ENCODE measurements around the gene C10orf62. TPM values are rescaled to one million over a fixed set of nuclear protein-coding genes. Genes with fewer than 3 reads are reported as not detected.

Gene C10orf62
- total and polyA plus RNA-seq, 2 of the 8 experiments (the other 6 are each of a cell fraction or from before 2014, with no cell fraction given), result 0.05 TPM; not detected in 1

DNA sequence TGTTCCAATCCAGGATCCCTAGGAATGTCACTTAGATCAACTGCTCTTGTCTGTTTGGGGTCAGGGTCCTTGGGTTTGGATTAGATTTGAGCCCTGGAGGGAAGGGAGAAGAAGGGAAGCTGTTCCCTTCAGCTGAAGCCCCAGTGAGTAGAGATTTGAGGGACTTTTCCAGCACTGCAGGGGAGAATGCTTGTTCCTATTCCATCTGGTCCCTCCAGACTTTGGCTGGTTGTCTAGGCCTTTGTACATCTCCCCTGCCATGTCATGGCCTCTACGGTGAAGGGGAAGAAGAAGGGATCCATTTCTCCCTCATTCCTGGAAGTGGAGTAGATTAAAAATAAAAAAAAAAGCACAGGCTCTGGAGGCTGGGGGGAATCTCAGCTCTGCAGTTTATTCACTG is 11.1 kb downstream of the C10orf62 start (continued):
- TF ChIP-seq, protein P1, sequence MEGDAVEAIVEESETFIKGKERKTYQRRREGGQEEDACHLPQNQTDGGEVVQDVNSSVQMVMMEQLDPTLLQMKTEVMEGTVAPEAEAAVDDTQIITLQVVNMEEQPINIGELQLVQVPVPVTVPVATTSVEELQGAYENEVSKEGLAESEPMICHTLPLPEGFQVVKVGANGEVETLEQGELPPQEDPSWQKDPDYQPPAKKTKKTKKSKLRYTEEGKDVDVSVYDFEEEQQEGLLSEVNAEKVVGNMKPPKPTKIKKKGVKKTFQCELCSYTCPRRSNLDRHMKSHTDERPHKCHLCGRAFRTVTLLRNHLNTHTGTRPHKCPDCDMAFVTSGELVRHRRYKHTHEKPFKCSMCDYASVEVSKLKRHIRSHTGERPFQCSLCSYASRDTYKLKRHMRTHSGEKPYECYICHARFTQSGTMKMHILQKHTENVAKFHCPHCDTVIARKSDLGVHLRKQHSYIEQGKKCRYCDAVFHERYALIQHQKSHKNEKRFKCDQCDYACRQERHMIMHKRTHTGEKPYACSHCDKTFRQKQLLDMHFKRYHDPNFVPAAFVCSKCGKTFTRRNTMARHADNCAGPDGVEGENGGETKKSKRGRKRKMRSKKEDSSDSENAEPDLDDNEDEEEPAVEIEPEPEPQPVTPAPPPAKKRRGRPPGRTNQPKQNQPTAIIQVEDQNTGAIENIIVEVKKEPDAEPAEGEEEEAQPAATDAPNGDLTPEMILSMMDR (IDR thresholded peaks at IDR 0.05; ENCODE audit: control extremely low read depth in 1 of 3, insufficient read depth in 1 of 3, low read depth in 1 of 3, low read length in 3 of 3), result no peak
- TF ChIP-seq CBX5 (IDR thresholded peaks at IDR 0.05; ENCODE audit: low read depth, low read length) (no peak), CBX8 (IDR thresholded peaks at IDR 0.05; ENCODE audit: borderline replicate concordance, low read depth, low read length) (no peak)
